H9 (cell line): Measurements from ENCODE around the gene UNC93A. TPM values are rescaled to one million over a fixed set of nuclear protein-coding genes. Genes with fewer than 3 reads are reported as not detected.

Experiments used
- DNase-seq: peaks from one replicate; pipeline ENCODE4 v3.0.0-alpha.2; 2017
- H2AFZ ChIP-seq: one replicate; pipeline ENCODE4 v1.6.1; 2013; ENCODE audit warnings: mild to moderate bottlenecking, low read length, control low read depth, moderate library complexity
- H2AK5ac ChIP-seq: 2 replicates; pipeline ENCODE4 v1.6.1; 2013; ENCODE audit warnings: low read length, control low read depth, mixed read lengths; ENCODE audit not compliant: insufficient read length
- H2BK120ac ChIP-seq: one replicate; pipeline ENCODE4 v1.6.1; 2013; ENCODE audit warnings: low read depth, mild to moderate bottlenecking, low read length, control low read depth, inconsistent platforms; ENCODE audit not compliant: poor library complexity, severe bottlenecking
- H2BK12ac ChIP-seq: 2 replicates; pipeline ENCODE4 v1.6.1; 2013; ENCODE audit warnings: low read length, control low read depth, mixed read lengths, low read depth; ENCODE audit not compliant: insufficient read length
- H2BK15ac ChIP-seq: 2 replicates; pipeline ENCODE4 v1.6.1; 2013; ENCODE audit warnings: low read depth, low read length, control low read depth
- H2BK20ac ChIP-seq: one replicate; pipeline ENCODE4 v1.6.1; 2013; ENCODE audit warnings: low read depth, mild to moderate bottlenecking, low read length, control low read depth, inconsistent platforms; ENCODE audit not compliant: poor library complexity, severe bottlenecking
- H2BK5ac ChIP-seq: 2 replicates; pipeline ENCODE4 v1.6.1; 2013; ENCODE audit warnings: low read length, control low read depth, mixed read lengths; ENCODE audit not compliant: insufficient read length
- H3K14ac ChIP-seq: 2 replicates; pipeline ENCODE4 v1.6.1; 2013; ENCODE audit warnings: low read length, control low read depth; ENCODE audit not compliant: insufficient read depth
- H3K18ac ChIP-seq: 2 replicates; pipeline ENCODE4 v1.6.1; 2013; ENCODE audit warnings: low read depth, mild to moderate bottlenecking, mixed read lengths, low read length, control low read depth; ENCODE audit not compliant: insufficient read length
- H3K23ac ChIP-seq: 2 replicates; pipeline ENCODE4 v1.6.1; 2013; ENCODE audit warnings: low read length, control low read depth, mixed read lengths, low read depth; ENCODE audit not compliant: insufficient read length
- H3K23me2 ChIP-seq: 2 replicates; pipeline ENCODE4 v1.6.1; 2013; ENCODE audit warnings: low read depth, mild to moderate bottlenecking, mixed read lengths, low read length, control low read depth; ENCODE audit not compliant: insufficient read length, poor library complexity, severe bottlenecking
- H3K27ac ChIP-seq: 2 replicates; pipeline ENCODE4 v1.5.1; 2013; ENCODE audit warnings: low read length, control low read depth, mixed read lengths, low read depth; ENCODE audit not compliant: insufficient read length
- H3K27me3 ChIP-seq: 2 replicates; pipeline ENCODE4 v1.6.1; 2013; ENCODE audit warnings: low read length, control low read depth, inconsistent platforms; ENCODE audit not compliant: insufficient read depth
- H3K4ac ChIP-seq: 2 replicates; pipeline ENCODE4 v1.6.1; 2013; ENCODE audit warnings: low read depth, mild to moderate bottlenecking, control low read depth, inconsistent platforms, low read length, moderate library complexity
- H3K4me1 ChIP-seq: 2 replicates; pipeline ENCODE4 v1.6.1; 2013; ENCODE audit warnings: low read length, control low read depth, inconsistent platforms; ENCODE audit not compliant: insufficient read depth
- H3K4me2 ChIP-seq: 2 replicates; pipeline ENCODE4 v1.6.1; 2013; ENCODE audit warnings: low read length, control low read depth, mixed read lengths; ENCODE audit not compliant: insufficient read length, insufficient read depth
- H3K56ac ChIP-seq: 2 replicates; pipeline ENCODE4 v1.6.1; 2013; ENCODE audit warnings: low read depth, mild to moderate bottlenecking, mixed read lengths, low read length, control low read depth; ENCODE audit not compliant: insufficient read length
- H3K79me1 ChIP-seq: 2 replicates; pipeline ENCODE4 v1.6.1; 2013; ENCODE audit warnings: low read depth, mild to moderate bottlenecking, moderate library complexity, low read length, control low read depth, inconsistent platforms; ENCODE audit not compliant: insufficient read depth, poor library complexity, severe bottlenecking
- H3K79me2 ChIP-seq: 2 replicates; pipeline ENCODE4 v1.6.1; 2013; ENCODE audit warnings: low read length, control low read depth, inconsistent platforms; ENCODE audit not compliant: insufficient read depth
- H3K9ac ChIP-seq: 2 replicates; pipeline ENCODE4 v1.6.1; 2013; ENCODE audit warnings: low read length, control low read depth, mixed read lengths; ENCODE audit not compliant: insufficient read length; ENCODE audit errors: extremely low read depth
- H3K9me3 ChIP-seq: one replicate; pipeline ENCODE4 v1.6.1; 2013; ENCODE audit warnings: low read depth, low read length, inconsistent platforms; ENCODE audit not compliant: control insufficient read depth
- H3T11ph ChIP-seq: one replicate; pipeline ENCODE4 v1.6.1; 2013; ENCODE audit warnings: mild to moderate bottlenecking, low read length, control low read depth, inconsistent platforms
- H4K20me1 ChIP-seq: one replicate; pipeline ENCODE4 v1.6.1; 2013; ENCODE audit not compliant: control insufficient read depth, insufficient read length, insufficient read depth
- H4K5ac ChIP-seq: 2 replicates; pipeline ENCODE4 v1.6.1; 2013; ENCODE audit warnings: low read depth, mild to moderate bottlenecking, mixed read lengths, low read length, control low read depth; ENCODE audit not compliant: insufficient read length
- H4K8ac ChIP-seq: replicated peaks from 2 replicates; pipeline ENCODE4 v1.6.1; 2013; ENCODE audit warnings: low read length, control low read depth, mixed read lengths, low read depth; ENCODE audit not compliant: insufficient read length
- H4K91ac ChIP-seq: 2 replicates; pipeline ENCODE4 v1.6.1; 2013; ENCODE audit warnings: low read depth, mild to moderate bottlenecking, moderate library complexity, mixed read lengths, low read length, control low read depth; ENCODE audit not compliant: insufficient read length
- H3K27ac Mint-ChIP-seq, 3 experiments: 2 replicates in 2 of 3; 3 replicates in 1 of 3; pipeline ENCODE4 v1.8.0; 2020 to 2021; ENCODE audit warnings: mixed read lengths in 3 of 3, mild to moderate bottlenecking in 1 of 3, moderate library complexity in 1 of 3
- H3K27me3 Mint-ChIP-seq: 2 replicates; pipeline ENCODE4 v1.8.0; 2021; ENCODE audit warnings: low read depth, mild to moderate bottlenecking, moderate library complexity, mixed read lengths
- H3K36me3 Mint-ChIP-seq, 3 experiments: 2 replicates in 2 of 3; 3 replicates in 1 of 3; pipeline ENCODE4 v1.8.0; 2020 to 2021; ENCODE audit warnings: low read depth in 3 of 3, mixed read lengths in 3 of 3; ENCODE audit not compliant: insufficient read depth in 1 of 3
- H3K4me1 Mint-ChIP-seq, 2 experiments: 2 replicates each; pipeline ENCODE4 v1.8.0; 2020; ENCODE audit warnings: mixed read lengths in 2 of 2
- H3K4me3 Mint-ChIP-seq, 2 experiments: 2 replicates in 1 of 2; 3 replicates in 1 of 2; pipeline ENCODE4 v1.8.0; 2020 to 2021; ENCODE audit warnings: mild to moderate bottlenecking in 2 of 2, mixed read lengths in 2 of 2, moderate library complexity in 1 of 2
- H3K9me3 Mint-ChIP-seq, 2 experiments: 2 replicates in 1 of 2; 3 replicates in 1 of 2; pipeline ENCODE4 v1.8.0; 2020; ENCODE audit warnings: mild to moderate bottlenecking in 2 of 2, mixed read lengths in 2 of 2, moderate library complexity in 1 of 2
- WGBS: extraction: QIAGEN DNeasy Blood & Tissue Kit; methylation state at CpG from one replicate; pipeline ENCODE4 v1.1.7; 2013; ENCODE audit warnings: missing lambda C conversion rate, low lambda C conversion rate, mixed read lengths; ENCODE audit not compliant: insufficient read length; ENCODE audit errors: extremely low coverage; 5-methylcytosine and 5-hydroxymethylcytosine counted together
- total RNA-seq: library from RNA; stranded (reverse); gene quantifications from 2 replicates; pipeline ENCODE4 v1.2.1, GENCODE V29; 2021
- TF ChIP-seq, protein P1 (sequence below): fragments of 200-600 bp; sonication (generic); conservative IDR thresholded peaks from 3 replicates; pipeline ENCODE4 v1.8.0; 2021; ENCODE audit warnings: antibody characterized with exemption, mild to moderate bottlenecking

The UNC93A gene
- total RNA-seq, 1 experiment from 2014 or later: 0.70 TPM

- Mint-ChIP-seq H3K4me3 (no peak overlapping the region), H3K27ac (peak overlapping the region in 1 of 3 experiments; percentile 3; a peak in 2 of 7 replicates), H3K9me3 (peaks cover 2 to 4% of the 10 kb centered on the region in 2 experiments; a peak in 2 of 5 replicates), H3K36me3 (peaks cover 3 to 5% (median 4%) of the 10 kb centered on the region in 3 experiments; a peak in 6 of 7 replicates), H3K4me1 (peaks cover 23 to 37% of the 10 kb centered on the region in 2 experiments), H3K27me3 (peaks cover 31% of the 10 kb centered on the region)
- Histone ChIP-seq H3K9ac (no peak overlapping the region), H3T11ph (no peak overlapping the region), H3K79me2 (no peaks in the 10 kb centered on the region), H3K4ac (no peak overlapping the region), H3K23me2 (no peaks in the 10 kb centered on the region), H4K91ac (no peak overlapping the region), H3K4me2 (no peak overlapping the region), H3K4me1 (peaks cover 3% of the 10 kb centered on the region; the same call in 1 of the 2 replicates), H3K9me3 (no peaks in the 10 kb centered on the region), H2BK12ac (no peak overlapping the region), H3K27ac (no peak overlapping the region), H2BK20ac (no peak overlapping the region), H2AFZ (no peak overlapping the region), H4K8ac (no peak overlapping the region), H2BK120ac (no peak overlapping the region), H2AK5ac (no peak overlapping the region), H3K18ac (no peak overlapping the region), H3K14ac (no peak overlapping the region), H2BK5ac (no peak overlapping the region), H4K20me1 (no peaks in the 10 kb centered on the region), H3K23ac (no peak overlapping the region), H3K79me1 (no peaks in the 10 kb centered on the region), H3K56ac (no peak overlapping the region), H3K27me3 (no peaks in the 10 kb centered on the region), H2BK15ac (no peak overlapping the region), H4K5ac (no peak overlapping the region)
- DNase-seq: no peak
- WGBS: no CpG with 5 or more reads among the region's 20 CpGs
- TF ChIP-seq, protein P1, sequence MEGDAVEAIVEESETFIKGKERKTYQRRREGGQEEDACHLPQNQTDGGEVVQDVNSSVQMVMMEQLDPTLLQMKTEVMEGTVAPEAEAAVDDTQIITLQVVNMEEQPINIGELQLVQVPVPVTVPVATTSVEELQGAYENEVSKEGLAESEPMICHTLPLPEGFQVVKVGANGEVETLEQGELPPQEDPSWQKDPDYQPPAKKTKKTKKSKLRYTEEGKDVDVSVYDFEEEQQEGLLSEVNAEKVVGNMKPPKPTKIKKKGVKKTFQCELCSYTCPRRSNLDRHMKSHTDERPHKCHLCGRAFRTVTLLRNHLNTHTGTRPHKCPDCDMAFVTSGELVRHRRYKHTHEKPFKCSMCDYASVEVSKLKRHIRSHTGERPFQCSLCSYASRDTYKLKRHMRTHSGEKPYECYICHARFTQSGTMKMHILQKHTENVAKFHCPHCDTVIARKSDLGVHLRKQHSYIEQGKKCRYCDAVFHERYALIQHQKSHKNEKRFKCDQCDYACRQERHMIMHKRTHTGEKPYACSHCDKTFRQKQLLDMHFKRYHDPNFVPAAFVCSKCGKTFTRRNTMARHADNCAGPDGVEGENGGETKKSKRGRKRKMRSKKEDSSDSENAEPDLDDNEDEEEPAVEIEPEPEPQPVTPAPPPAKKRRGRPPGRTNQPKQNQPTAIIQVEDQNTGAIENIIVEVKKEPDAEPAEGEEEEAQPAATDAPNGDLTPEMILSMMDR: no peak
Measured at GRCh38 chr6:167307342-167307955, 16.3 kb downstream of the UNC93A start.
